GM19463 (cell line): ENCODE results near the gene PCBD2.
"Not testable (repeated sequence)": the region's sequence is repeated elsewhere in the genome, so short reads cannot be mapped to it uniquely, and the experiment has no call there.

ENCODE experiments used
- ATAC-seq: cut with Tn5 transposase; IDR thresholded peaks from one replicate; pipeline ENCODE4 v1.9.1; 2021; ENCODE audit warnings: mild to moderate bottlenecking, moderate library complexity; ENCODE audit not compliant: unreplicated experiment

PCBD2 gene

GRCh38 chr5:134905246-134905996 is 490 bp downstream of the PCBD2 start:
- ATAC-seq = peak; percentile 17

GRCh38 chr5:134906811-134907210 is 1.9 kb downstream of the PCBD2 start:
- no peak for ATAC-seq

DNA sequence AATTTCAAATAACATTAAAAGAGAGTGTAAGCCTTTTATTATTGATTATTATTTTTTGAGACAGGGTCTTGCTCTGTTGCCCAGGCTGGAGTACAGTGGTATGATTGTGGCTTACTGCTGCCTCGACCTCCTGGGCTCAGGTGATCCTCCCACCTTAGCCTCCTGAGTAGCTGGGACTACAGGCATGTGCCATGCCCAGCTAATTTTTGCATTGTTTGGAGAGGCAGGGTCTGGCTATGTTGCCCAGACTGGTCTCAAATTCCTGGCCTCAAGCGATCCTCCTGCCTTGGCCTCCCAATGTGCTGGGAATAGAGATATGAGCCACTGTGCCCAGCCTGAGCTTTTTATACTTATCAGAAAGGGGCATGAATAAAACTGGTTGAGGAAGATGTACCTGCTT is 5.8 kb downstream of the PCBD2 start:
- ATAC-seq = not testable (repeated sequence)

- ATAC-seq = no peak
Observed at GRCh38 chr5:134911285-134912206, 6.6 kb downstream of the PCBD2 start.

DNA sequence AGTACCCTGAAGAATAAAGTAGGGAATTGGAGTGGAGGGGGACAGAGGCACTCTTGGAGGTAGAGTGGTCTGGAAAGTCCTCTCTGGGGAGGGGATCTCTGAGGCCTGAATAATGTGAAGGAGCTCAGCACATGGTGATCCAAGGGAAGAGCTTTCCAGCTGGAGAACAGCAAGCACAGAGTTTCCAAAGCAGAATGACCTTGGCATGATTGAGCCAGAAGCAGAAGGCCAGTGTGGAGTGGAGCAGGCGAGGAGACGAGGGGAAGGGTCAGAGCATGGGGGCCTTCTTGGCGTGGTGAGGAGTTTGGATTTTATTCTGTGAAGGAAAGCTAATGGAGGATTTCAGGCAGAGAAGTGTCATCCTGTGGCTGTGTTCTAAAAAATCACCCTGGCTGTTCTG is 8.3 kb downstream of the PCBD2 start:
- no peak for ATAC-seq

DNA sequence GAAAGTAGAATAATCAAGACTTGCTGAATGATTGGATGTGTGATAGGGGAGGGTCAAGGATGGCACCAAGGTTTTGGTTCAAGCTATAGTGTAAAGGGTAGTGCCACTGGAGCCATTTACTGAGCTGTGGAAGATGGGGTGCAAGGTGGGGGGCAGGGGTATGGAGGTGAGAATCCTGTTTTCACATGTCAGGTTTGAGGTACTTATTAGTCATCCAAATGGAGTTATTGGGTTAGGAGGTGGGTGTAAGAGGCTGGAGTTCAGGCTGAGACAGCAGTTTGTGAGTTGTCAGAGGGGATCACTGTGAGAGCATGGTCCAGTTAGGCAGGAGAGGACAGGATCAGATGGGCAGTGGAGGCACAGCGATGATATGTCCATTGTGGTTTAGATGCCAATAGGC is 8.9 kb downstream of the PCBD2 start:
- ATAC-seq = no peak

DNA sequence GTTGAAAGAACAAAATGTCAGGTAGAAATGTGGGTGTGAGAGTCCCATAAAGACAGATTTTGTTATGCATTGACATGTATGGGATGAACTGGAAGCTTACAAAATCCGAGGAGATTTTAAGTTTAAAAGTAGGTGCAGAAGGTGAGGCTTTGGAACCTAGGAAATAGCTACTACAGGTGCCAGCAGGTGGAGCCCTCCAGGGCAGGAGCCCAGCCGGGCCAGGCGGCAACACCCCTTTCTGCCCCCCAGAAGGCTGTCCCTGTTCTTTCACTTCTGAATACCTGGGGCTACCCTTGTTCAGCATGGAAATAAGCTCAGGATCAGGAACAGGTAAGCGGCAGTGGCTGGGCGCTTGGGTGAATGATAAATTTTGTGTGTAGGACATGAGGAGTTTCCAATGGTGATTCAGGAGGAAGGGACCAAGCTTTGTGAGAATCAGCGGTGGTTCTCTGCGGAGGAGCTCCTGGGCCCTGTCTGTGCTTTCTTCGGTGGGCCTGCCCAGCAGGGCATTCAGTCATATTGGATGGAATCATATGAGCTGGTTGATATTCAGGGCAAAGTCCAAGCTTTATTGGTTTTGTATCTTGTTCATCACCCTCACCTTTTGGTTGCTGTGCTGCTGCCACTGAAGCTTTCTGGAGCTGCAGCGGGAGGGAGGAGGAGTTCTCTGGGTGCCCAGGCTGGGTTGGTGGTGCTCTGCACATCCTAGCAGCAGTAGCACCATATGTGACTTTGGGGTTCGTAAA is 12.3 kb downstream of the PCBD2 start:
- ATAC-seq = no peak

DNA sequence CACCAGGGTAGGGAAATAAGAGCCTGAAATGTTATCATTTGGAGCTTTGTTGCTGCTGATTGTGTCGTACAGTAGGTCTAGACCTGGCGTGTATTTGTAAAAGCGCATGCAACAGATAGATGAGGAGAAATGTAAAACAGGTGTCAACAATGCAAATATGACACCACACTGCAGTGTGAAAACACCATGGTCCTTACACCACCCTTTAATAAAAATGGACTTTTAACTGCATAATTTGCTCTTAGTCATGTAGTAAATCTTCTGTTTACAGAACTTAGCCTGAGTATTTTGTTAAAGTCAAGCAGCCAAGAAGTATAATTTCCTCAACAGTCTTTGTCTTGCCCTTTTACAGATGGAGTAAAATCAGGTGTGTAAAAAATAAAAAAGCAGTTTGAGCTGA is 13.9 kb downstream of the PCBD2 start:
- no peak for ATAC-seq

DNA sequence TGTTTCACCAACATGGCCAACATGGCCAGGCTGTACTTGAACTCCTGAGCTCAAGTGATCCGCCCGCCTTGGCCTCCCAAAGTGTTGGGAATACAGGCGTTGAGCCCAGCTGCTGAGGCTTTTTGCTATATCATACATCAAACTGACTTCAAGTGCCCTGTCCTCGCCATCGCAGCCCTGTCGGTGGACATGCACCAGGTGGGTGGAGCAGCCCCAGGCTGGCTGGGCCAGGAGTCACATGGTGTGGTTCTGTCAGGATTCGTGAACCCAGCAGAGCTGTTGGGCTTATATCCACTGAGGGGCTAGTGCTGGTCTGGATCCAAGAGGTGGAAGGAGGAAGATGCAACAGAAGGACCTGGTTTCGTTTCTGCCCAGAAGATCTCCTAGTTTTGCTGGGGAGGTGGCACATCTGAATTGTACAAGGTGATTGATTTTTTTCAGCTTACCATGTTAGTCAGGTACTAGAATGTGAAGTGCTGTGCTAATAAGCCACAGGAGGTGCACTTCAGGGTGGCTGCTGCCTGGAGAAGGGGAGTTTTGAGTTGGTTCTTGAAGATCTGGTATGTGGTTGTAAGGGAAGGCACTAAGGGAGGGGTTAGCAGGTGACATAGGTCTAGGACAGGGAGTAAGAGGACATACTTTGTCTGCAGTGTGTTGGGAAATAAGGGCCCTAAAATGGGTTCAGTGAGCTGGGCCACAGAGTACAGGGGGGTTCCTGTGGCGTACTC is 16.1 kb downstream of the PCBD2 start:
- ATAC-seq = no peak

- no peak for ATAC-seq
Observed at GRCh38 chr5:134932508-134932907, 27.6 kb downstream of the PCBD2 start.

DNA sequence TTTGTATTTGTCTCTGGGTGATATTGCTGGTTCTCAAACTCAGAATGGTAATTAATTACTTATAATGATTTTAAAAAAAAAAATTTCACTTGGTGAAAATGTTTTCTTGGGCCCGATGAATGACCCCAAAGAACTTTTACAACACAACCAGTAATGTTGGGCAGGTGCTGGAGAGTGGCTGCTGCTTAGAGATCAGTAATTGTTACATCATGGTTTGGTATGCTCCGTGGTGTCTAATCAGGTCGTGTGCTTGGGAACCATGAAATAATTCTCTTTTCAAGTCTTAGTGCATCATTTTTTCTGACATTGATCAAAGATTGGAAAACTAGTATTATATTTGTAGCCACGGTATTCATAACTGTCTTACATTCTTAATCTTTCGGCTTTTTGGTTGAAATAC is 29.3 kb downstream of the PCBD2 start:
- ATAC-seq = no peak

DNA sequence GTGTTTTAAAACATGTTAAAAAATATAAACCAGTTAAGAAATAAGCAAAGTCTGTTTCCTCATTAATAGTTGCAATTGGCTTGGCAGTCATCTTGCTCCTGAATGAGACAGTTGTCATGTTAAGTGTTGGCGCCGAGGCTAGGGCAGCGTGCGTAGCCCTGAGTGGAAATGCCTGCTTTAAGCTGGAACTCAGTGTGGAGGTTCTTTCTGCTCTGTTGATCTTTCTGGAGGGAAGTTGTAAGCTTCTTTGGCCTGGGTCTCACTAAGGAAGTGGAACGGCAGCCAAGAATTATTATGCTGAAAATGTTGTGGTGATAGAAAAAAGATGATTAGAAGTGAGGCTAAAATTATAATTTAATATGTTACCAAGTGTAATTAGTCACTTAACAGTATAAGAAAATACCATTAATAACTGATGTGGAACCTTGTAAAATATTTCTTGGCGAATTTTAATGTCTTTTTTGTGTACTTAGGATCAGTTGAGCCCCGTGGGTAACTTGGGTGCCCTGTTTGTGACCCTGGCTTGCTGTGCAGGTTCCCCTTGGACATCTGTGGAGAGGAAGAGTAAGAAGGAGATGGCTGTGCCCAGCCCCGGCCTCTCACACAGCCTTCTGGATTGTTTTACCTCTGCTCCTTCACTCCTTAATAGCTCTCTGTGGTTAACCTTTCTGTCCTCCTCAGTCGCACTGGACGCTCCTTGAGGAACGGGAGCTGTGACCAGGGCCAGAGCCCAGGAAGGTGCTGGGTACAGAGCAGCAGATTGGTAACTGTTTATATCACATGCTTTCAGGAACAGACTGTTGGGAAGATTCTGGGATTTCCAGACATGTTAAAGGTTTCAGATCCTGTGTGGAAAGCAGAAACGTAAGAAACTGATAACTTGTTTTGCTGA is 31.0 kb downstream of the PCBD2 start:
- ATAC-seq = no peak

- ATAC-seq = no peak
Observed at GRCh38 chr5:134937526-134937925, 32.6 kb downstream of the PCBD2 start.

DNA sequence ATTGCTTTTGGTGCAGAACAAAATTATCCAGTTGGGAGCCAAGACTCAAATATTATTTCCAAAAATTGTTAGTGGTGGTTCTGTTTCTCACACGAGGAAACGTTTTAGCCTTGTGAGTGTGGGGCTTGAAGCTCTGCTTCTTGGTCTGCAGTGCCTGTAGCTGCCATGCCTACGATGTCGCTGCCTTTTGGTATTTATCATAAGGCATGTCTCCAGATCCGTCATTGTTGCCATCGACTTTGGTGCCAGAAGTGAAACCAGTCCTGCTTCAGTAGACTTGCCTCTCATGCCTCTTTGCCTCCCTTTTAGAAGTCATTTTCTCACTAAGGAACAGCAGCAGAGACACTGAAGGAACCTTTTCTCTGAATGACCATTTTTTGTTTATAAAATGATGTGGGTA is 33.1 kb downstream of the PCBD2 start:
- no peak for ATAC-seq

- ATAC-seq = no peak
Observed at GRCh38 chr5:134939500-134939899, 34.6 kb downstream of the PCBD2 start.

- ATAC-seq = no peak
Observed at GRCh38 chr5:134943547-134943946, 38.6 kb downstream of the PCBD2 start.

- ATAC-seq = no peak
Observed at GRCh38 chr5:134944630-134945029, 39.7 kb downstream of the PCBD2 start.

DNA sequence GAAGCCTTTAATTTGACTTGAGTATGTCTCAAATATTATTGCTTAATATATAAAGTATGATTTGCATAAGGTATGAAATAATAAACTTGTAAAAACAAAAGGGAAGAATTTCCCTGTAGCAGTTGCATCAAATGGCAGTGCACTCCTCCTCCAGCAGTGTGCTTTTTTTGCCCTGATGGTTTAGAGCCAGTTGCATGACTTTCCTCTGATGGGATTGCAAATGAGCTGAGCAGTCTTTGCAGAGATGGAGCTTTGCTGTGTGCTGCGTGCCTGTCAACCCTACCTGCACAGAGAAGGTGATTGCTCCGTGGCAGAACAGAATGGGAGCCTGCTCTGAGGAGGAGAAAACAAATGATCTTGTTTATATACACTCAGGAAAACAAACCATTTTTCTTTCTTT is 40.1 kb downstream of the PCBD2 start:
- no peak for ATAC-seq

GRCh38 chr5:134948911-134949310 is 44.0 kb downstream of the PCBD2 start:
- no peak for ATAC-seq

GRCh38 chr5:134949316-134949715 is 44.4 kb downstream of the PCBD2 start:
- no peak for ATAC-seq
